Smooth muscle cell (in vitro differentiated cells): Measurements from ENCODE around the gene TCERG1L. TPM values are rescaled to one million over a fixed set of nuclear protein-coding genes. Genes with fewer than 3 reads are reported as not detected.

Experiments
- DNase-seq: peaks from one replicate; lab custom pipeline; 2025; ENCODE audit not compliant: unreplicated experiment; lab: John Stamatoyannopoulos, UW
- H2AFZ ChIP-seq: fragments of 200-600 bp; sonication (generic); 2 replicates; pipeline ENCODE4 v1.6.0; 2016; ENCODE audit warnings: antibody characterized with exemption, low read depth, mild to moderate bottlenecking
- H3F3A ChIP-seq: fragments of 200-600 bp; sonication (generic); 2 replicates; pipeline ENCODE4 v1.6.0; 2017; ENCODE audit warnings: antibody characterized with exemption, low read depth
- H3K27ac ChIP-seq: fragments of 200-600 bp; sonication (generic); 2 replicates; pipeline ENCODE4 v1.5.1; 2016; ENCODE audit warnings: low read depth, mild to moderate bottlenecking
- H3K27me3 ChIP-seq: fragments of 200-600 bp; sonication (generic); 2 replicates; pipeline ENCODE4 v1.6.1; 2016; ENCODE audit warnings: low read depth, mild to moderate bottlenecking
- H3K36me3 ChIP-seq: fragments of 200-600 bp; sonication (generic); 2 replicates; pipeline ENCODE4 v1.5.1; 2016; ENCODE audit warnings: low read depth
- H3K4me1 ChIP-seq: fragments of 200-600 bp; sonication (generic); 2 replicates; pipeline ENCODE4 v1.5.1; 2016; ENCODE audit warnings: low read depth
- H3K4me2 ChIP-seq: fragments of 200-600 bp; sonication (generic); 2 replicates; pipeline ENCODE4 v1.6.0; 2016; ENCODE audit warnings: mild to moderate bottlenecking
- H3K4me3 ChIP-seq: fragments of 200-600 bp; sonication (generic); 2 replicates; pipeline ENCODE4 v1.5.1; 2016; ENCODE audit warnings: mild to moderate bottlenecking
- H3K79me2 ChIP-seq: fragments of 200-600 bp; sonication (generic); 2 replicates; pipeline ENCODE4 v1.6.0; 2016; ENCODE audit warnings: low read depth, mild to moderate bottlenecking
- H3K9ac ChIP-seq: fragments of 200-600 bp; sonication (generic); 2 replicates; pipeline ENCODE4 v1.6.0; 2016; ENCODE audit warnings: low read depth
- H3K9me3 ChIP-seq: fragments of 200-600 bp; sonication (generic); replicated peaks from 2 replicates; pipeline ENCODE4 v1.5.1; 2016; ENCODE audit warnings: low read depth
- H4K20me1 ChIP-seq: fragments of 200-600 bp; sonication (generic); 2 replicates; pipeline ENCODE4 v1.6.0; 2016; ENCODE audit warnings: low read depth
- WGBS: methylation state at CpG from one replicate; pipeline ENCODE4 v1.1.7; 2016; ENCODE audit warnings: low lambda C conversion rate; 5-methylcytosine and 5-hydroxymethylcytosine counted together
- polyA plus RNA-seq: library from polyadenylated mRNA; unstranded; fragments of >200 nt; fragmentation: Nextera tagmentation; extraction: Ambion mirVana; gene quantifications from 2 replicates; pipeline ENCODE4 v1.2.1, GENCODE V29; 2016
- total RNA-seq: library from RNA; depleted of rRNA; stranded (reverse); fragments of >200 nt; gene quantifications from 2 replicates; pipeline ENCODE4 v1.2.3, GENCODE V29; 2014
- TF ChIP-seq, protein P1 (sequence below): fragments of 200-600 bp; sonication (generic); IDR thresholded peaks from 2 replicates; pipeline ENCODE4 v1.5.1; 2017; ENCODE audit warnings: borderline replicate concordance, mild to moderate bottlenecking, antibody characterized with exemption; ENCODE audit not compliant: insufficient read depth, poor library complexity, severe bottlenecking

Gene TCERG1L
- total and polyA plus RNA-seq, 2 experiments from 2014 or later: not detected

DNA sequence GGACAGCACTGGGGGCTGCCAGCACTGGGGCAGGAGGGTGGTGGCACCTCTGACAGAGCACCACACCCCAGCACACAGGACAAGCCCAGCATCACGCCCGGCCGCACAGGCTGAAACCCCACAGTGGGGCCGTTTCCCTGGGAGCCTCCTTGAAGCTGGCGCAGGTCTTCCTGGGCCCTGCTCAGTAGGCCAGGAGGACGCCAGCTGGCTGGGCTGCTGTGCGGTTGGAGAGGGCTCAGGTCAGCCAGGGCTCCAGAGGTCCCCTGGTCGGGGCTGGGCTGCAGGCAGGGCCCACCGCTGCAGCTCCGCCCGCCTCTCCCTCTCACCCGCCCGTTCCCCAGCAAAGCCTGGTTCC, 137.3 kb downstream of the TCERG1L start:
- H3K4me2 ChIP-seq: no peak overlapping the region
- no peaks in the 10 kb centered on the region for H3K36me3 ChIP-seq
- 86% methylated on average over 13 of the region's 13 CpGs for WGBS
- H3K9me3 ChIP-seq: no peaks in the 10 kb centered on the region
- no peaks in the 10 kb centered on the region for H3K4me1 ChIP-seq
- no peaks in the 10 kb centered on the region for H3K27me3 ChIP-seq
- no peak overlapping the region for H3K4me3 ChIP-seq
- no peaks in the 10 kb centered on the region for H3F3A ChIP-seq
- no peak overlapping the region for H3K9ac ChIP-seq
- TF ChIP-seq, protein P1, sequence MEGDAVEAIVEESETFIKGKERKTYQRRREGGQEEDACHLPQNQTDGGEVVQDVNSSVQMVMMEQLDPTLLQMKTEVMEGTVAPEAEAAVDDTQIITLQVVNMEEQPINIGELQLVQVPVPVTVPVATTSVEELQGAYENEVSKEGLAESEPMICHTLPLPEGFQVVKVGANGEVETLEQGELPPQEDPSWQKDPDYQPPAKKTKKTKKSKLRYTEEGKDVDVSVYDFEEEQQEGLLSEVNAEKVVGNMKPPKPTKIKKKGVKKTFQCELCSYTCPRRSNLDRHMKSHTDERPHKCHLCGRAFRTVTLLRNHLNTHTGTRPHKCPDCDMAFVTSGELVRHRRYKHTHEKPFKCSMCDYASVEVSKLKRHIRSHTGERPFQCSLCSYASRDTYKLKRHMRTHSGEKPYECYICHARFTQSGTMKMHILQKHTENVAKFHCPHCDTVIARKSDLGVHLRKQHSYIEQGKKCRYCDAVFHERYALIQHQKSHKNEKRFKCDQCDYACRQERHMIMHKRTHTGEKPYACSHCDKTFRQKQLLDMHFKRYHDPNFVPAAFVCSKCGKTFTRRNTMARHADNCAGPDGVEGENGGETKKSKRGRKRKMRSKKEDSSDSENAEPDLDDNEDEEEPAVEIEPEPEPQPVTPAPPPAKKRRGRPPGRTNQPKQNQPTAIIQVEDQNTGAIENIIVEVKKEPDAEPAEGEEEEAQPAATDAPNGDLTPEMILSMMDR: no peak
- no peaks in the 10 kb centered on the region for H3K79me2 ChIP-seq
- no peak for DNase-seq
- H2AFZ ChIP-seq: no peak overlapping the region
- H3K27ac ChIP-seq: no peak overlapping the region
- H4K20me1 ChIP-seq: no peaks in the 10 kb centered on the region

DNA sequence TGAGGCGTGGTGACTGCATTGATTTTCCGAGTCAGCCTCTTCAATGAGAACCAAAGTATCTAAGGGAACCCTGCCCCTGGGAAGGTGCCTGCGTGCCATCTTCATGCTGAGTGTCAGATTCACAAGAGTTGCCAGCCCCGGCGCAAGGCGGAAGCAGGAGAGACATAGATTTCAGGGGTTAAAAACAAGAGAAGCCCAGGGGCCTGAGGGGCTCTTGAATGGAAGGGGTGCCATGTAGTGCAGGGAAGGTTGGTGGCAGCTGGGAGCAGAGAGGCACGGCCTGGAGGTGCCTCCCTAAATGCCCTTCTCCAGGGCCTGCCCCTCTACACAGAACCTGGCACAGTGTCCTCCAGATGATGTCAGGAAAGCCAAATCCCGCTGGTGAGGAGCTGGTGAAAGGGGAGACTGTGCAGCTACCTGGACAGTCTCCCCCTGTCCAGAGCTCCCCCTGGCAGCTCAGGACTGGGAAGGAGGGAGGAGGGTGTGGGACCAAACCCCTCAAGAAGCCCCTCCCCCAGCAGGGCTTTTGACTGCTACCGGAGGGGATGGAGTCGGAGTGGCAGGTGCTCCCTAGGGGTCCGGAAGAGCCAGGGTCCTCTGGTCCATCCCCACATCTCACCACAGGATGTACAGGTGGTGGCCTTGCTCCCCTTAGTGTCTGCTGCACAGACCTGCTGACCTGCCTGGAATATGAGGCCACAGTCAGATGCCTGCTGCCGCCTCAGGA, 137.9 kb downstream of the TCERG1L start:
- H4K20me1 ChIP-seq: no peaks in the 10 kb centered on the region
- no peaks in the 10 kb centered on the region for H3K36me3 ChIP-seq
- H3K27me3 ChIP-seq: no peaks in the 10 kb centered on the region
- no peaks in the 10 kb centered on the region for H3K79me2 ChIP-seq
- H3K9me3 ChIP-seq: no peaks in the 10 kb centered on the region
- no peak overlapping the region for H3K27ac ChIP-seq
- H3K4me1 ChIP-seq: no peaks in the 10 kb centered on the region
- no peak overlapping the region for H2AFZ ChIP-seq
- TF ChIP-seq, protein P1: no peak
- no peak overlapping the region for H3K4me2 ChIP-seq
- no peaks in the 10 kb centered on the region for H3F3A ChIP-seq
- H3K4me3 ChIP-seq: no peak overlapping the region
- WGBS: 95% methylated on average over 12 of the region's 12 CpGs
- H3K9ac ChIP-seq: no peak overlapping the region
- DNase-seq: no peak

DNA sequence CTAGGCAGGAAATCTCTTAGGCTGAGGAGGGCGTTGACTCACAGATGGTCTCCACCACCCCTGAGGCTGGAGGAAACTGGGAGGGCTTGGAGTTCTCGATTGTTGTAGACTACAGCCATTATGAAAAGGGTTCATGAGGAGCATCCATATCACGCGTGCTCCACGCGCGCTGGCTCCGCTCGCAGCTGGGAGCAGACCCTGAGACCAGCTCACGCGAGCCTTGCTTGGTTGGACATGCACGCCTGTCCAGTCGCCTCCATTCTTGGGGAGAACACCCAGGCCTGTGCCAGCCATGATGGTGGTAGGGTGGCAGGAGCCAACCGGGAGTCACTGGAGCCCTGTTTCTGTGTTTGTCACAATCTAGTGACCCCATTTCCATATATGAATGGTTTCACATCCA, 139.1 kb downstream of the TCERG1L start:
- 98% methylated on average over 14 of the region's 14 CpGs for WGBS
- TF ChIP-seq, protein P1: no peak

DNA sequence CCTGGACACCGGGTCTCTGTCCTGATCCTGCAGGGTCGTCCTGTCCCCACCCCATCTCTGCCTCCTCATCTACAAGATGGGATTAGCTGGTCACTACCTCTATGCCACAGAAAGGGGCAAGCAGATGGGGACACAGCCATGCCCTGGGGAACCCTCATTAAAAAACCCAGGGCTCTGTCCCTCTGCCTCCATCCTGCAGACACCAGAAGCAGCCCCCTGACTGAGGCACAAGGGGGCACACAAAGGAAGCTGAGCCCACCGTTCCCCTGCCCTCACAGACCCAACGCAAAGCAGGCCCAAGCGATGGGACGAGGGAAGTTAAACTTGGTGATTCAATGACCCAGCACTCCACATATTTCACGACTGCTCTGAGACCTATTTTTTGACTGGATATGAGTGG, 142.4 kb downstream of the TCERG1L start:
- 92% methylated on average over 7 of the region's 7 CpGs for WGBS

More for the DNA sequence above, 139.1 kb downstream of the TCERG1L start:
- H4K20me1 ChIP-seq: no peaks in the 10 kb centered on the region
- no peaks in the 10 kb centered on the region for H3K4me1 ChIP-seq
- H2AFZ ChIP-seq: no peak overlapping the region
- H3K36me3 ChIP-seq: no peaks in the 10 kb centered on the region
- H3K27me3 ChIP-seq: no peaks in the 10 kb centered on the region
- DNase-seq: no peak
- no peak overlapping the region for H3K27ac ChIP-seq
- H3K79me2 ChIP-seq: no peaks in the 10 kb centered on the region
- no peaks in the 10 kb centered on the region for H3K9me3 ChIP-seq
- no peak overlapping the region for H3K4me3 ChIP-seq
- H3F3A ChIP-seq: no peaks in the 10 kb centered on the region
- no peak overlapping the region for H3K9ac ChIP-seq
- H3K4me2 ChIP-seq: no peak overlapping the region

More for the DNA sequence above, 142.4 kb downstream of the TCERG1L start:
- DNase-seq: no peak
- Histone ChIP-seq H3K27ac (no peak overlapping the region), H4K20me1 (no peaks in the 10 kb centered on the region), H2AFZ (no peak overlapping the region), H3K4me2 (no peak overlapping the region), H3K4me1 (no peaks in the 10 kb centered on the region), H3K36me3 (no peaks in the 10 kb centered on the region), H3K27me3 (no peaks in the 10 kb centered on the region), H3K9ac (no peak overlapping the region), H3K4me3 (no peak overlapping the region), H3K9me3 (no peaks in the 10 kb centered on the region), H3F3A (no peaks in the 10 kb centered on the region), H3K79me2 (no peaks in the 10 kb centered on the region)
- TF ChIP-seq, protein P1: no peak
